Measurements from ENCODE around the gene SHPK. TPM values are rescaled to one million over a fixed set of nuclear protein-coding genes. Genes with fewer than 3 reads are reported as not detected.

SHPK gene
- total and polyA plus RNA-seq, 9 of the 15 experiments (the other 6 are each of a cell fraction or from before 2014, with no cell fraction given), result 2.5 to 16.3 (median 11.8) TPM

DNA sequence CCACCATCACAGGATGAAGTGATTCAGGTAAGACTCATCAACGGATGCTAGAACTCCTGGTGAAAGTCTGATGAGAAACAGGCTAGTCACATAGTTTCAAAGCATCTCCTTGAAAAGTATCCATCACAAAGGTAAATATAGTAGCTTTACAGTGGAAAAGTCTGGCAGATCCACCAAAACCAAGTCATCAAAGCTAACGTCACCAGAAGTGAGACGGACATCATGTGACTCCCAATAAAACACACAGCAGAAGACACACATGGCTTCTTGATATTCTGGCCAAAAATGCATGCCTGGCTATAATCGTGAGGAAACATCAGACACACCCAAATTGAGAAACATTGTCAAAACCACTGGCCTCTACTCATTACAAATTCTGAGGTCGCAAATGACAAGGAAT lies 60.5 kb downstream of the SHPK start:
- no TSS peak for BruUV-seq (replicated peaks)
- H3K27me3 ChIP-seq (ENCODE audit: control insufficient read depth in 2 of 2, insufficient read depth in 2 of 2, low read length in 2 of 2), result peaks cover 0 to 10% of the 10 kb centered on the region in 2 experiments; a peak in 1 of 5 replicates
- H3K4me3 ChIP-seq, result no peak overlapping the region
- no peak for ATAC-seq
- TF ChIP-seq, protein P1, sequence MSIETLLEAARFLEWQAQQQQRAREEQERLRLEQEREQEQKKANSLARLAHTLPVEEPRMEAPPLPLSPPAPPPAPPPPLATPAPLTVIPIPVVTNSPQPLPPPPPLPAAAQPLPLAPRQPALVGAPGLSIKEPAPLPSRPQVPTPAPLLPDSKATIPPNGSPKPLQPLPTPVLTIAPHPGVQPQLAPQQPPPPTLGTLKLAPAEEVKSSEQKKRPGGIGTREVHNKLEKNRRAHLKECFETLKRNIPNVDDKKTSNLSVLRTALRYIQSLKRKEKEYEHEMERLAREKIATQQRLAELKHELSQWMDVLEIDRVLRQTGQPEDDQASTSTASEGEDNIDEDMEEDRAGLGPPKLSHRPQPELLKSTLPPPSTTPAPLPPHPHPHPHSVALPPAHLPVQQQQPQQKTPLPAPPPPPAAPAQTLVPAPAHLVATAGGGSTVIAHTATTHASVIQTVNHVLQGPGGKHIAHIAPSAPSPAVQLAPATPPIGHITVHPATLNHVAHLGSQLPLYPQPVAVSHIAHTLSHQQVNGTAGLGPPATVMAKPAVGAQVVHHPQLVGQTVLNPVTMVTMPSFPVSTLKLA (conservative IDR thresholded peaks at IDR 0.05), result no peak
- no peak for TF ChIP-seq BCL6 (CRISPR knock-in tag; IDR thresholded peaks at IDR 0.05)
- TF ChIP-seq, protein P2, sequence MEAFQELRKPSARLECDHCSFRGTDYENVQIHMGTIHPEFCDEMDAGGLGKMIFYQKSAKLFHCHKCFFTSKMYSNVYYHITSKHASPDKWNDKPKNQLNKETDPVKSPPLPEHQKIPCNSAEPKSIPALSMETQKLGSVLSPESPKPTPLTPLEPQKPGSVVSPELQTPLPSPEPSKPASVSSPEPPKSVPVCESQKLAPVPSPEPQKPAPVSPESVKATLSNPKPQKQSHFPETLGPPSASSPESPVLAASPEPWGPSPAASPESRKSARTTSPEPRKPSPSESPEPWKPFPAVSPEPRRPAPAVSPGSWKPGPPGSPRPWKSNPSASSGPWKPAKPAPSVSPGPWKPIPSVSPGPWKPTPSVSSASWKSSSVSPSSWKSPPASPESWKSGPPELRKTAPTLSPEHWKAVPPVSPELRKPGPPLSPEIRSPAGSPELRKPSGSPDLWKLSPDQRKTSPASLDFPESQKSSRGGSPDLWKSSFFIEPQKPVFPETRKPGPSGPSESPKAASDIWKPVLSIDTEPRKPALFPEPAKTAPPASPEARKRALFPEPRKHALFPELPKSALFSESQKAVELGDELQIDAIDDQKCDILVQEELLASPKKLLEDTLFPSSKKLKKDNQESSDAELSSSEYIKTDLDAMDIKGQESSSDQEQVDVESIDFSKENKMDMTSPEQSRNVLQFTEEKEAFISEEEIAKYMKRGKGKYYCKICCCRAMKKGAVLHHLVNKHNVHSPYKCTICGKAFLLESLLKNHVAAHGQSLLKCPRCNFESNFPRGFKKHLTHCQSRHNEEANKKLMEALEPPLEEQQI (IDR thresholded peaks at IDR 0.05), result no peak
- TF ChIP-seq, protein P3, sequence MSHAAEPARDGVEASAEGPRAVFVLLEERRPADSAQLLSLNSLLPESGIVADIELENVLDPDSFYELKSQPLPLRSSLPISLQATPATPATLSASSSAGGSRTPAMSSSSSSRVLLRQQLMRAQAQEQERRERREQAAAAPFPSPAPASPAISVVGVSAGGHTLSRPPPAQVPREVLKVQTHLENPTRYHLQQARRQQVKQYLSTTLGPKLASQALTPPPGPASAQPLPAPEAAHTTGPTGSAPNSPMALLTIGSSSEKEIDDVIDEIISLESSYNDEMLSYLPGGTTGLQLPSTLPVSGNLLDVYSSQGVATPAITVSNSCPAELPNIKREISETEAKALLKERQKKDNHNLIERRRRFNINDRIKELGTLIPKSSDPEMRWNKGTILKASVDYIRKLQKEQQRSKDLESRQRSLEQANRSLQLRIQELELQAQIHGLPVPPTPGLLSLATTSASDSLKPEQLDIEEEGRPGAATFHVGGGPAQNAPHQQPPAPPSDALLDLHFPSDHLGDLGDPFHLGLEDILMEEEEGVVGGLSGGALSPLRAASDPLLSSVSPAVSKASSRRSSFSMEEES (CRISPR knock-in tag; IDR thresholded peaks at IDR 0.05), result peak; percentile 52
- no peak overlapping the region for H3K27ac ChIP-seq (ENCODE audit: extremely low read depth, low read depth, low read length)
- H3K9me3 ChIP-seq (replicated peaks; ENCODE audit: control insufficient read depth, insufficient read depth, low read depth, low read length), result no peaks in the 10 kb centered on the region
- WGBS (ENCODE audit: insufficient coverage, low coverage, missing lambda C conversion rate), result 0% methylated on average over 5 of the region's 5 CpGs
- no peaks in the 10 kb centered on the region for H3K9me1 ChIP-seq (ENCODE audit: control insufficient read depth, insufficient read depth, low read length)
- H4K20me1 ChIP-seq (replicated peaks; ENCODE audit: control insufficient read depth, insufficient read depth, low read length), result no peaks in the 10 kb centered on the region
- peaks cover 0 to 6% of the 10 kb centered on the region in 2 experiments; a peak in 2 of 5 replicates for H3K4me1 ChIP-seq (replicated peaks in 1 of 2; ENCODE audit: control insufficient read depth in 2 of 2, insufficient read depth in 2 of 2, low read length in 2 of 2)
- no peak for DNase-seq (ENCODE audit: extremely low read depth in 1 of 4, low spot score in 3 of 4)
- H3K36me3 ChIP-seq (ENCODE audit: control insufficient read depth, insufficient read depth, low read length), result no peaks in the 10 kb centered on the region
- H3K9ac ChIP-seq (ENCODE audit: insufficient read depth in 1 of 2, low read depth in 2 of 2, low read length in 2 of 2), result no peak overlapping the region
- no peak overlapping the region for H3K4me2 ChIP-seq (ENCODE audit: insufficient read depth, low read length)
- H2AFZ ChIP-seq (ENCODE audit: low read depth, low read length), result no peak overlapping the region
- intact Hi-C loops (cut with micrococcal nuclease) (no loop called here), in situ Hi-C loops (cut with MboI) (no loop called here)
- H3K79me2 ChIP-seq (ENCODE audit: control insufficient read depth, insufficient read depth, low read length), result no peaks in the 10 kb centered on the region
- POLR2A ChIA-PET, result interaction anchor here (0.6 kb wide), 2 partner anchors 77 to 79 kb away, joined by 3 read pairs; no protein-coding TSS in a partner anchor
- CTCF ChIA-PET (ENCODE audit: low intra/inter-chr PET ratio), result interaction anchor here (0.7 kb wide), 1 partner anchor 9 kb away, joined by 4 read pairs; no protein-coding TSS in a partner anchor
- FAIRE-seq, result no peak

All from K562 (cell line).